GM10266 (cell line): ENCODE measurements around the gene ELOVL3.
"Not testable (repeated sequence)": the region's sequence is repeated elsewhere in the genome, so short reads cannot be mapped to it uniquely, and the experiment has no call there.

Experiments
- DNase-seq: peaks from one replicate; pipeline ENCODE4 v3.0.0; 2012; ENCODE audit errors: extremely low spot score
- TF ChIP-seq, protein P1 (sequence below): IDR thresholded peaks from 2 replicates; pipeline ENCODE4 v1.5.1; 2012; ENCODE audit warnings: mild to moderate bottlenecking, low read depth; ENCODE audit not compliant: control insufficient read depth, insufficient read depth; ENCODE audit errors: missing control alignments

ELOVL3 gene

DNA sequence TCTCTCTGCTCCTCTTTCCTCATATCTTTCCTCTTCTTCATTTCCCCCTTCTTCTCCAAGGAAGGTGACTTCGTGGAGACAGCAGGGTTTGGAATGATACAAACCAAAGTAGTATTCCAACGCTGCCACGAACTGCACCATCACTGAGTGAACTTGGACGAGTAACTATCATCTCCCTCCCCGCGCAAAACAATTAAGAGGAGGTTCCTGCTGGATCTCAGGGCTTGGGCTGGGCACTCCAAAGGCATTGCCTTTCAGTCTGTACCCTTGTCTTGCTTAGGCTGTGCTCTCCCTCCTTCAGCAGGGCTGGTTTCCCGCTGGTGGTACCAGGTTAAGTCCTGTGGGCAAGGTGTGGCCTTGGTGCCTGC lies 16.0 kb downstream of the ELOVL3 start:
- TF ChIP-seq, protein P1, sequence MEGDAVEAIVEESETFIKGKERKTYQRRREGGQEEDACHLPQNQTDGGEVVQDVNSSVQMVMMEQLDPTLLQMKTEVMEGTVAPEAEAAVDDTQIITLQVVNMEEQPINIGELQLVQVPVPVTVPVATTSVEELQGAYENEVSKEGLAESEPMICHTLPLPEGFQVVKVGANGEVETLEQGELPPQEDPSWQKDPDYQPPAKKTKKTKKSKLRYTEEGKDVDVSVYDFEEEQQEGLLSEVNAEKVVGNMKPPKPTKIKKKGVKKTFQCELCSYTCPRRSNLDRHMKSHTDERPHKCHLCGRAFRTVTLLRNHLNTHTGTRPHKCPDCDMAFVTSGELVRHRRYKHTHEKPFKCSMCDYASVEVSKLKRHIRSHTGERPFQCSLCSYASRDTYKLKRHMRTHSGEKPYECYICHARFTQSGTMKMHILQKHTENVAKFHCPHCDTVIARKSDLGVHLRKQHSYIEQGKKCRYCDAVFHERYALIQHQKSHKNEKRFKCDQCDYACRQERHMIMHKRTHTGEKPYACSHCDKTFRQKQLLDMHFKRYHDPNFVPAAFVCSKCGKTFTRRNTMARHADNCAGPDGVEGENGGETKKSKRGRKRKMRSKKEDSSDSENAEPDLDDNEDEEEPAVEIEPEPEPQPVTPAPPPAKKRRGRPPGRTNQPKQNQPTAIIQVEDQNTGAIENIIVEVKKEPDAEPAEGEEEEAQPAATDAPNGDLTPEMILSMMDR, result no peak
- DNase-seq, result no peak

DNA sequence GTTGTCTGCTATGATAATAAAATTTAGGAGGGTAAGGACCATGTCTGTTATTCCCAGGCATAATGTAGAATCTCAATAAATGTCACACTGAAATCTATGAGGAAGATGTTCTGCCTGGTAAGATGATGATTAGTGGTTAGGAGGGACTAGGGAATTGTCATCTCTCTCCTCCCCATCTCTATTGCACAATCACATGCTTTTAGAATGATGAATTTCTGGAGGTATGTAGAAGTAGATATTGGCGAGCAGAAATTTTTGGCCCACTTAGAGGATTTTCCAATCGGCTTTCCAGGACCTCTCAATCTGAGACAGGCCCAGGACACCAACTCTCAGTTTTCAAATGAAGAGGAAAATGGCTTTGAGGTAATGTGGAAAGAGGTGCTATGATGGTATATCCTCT lies 17.2 kb downstream of the ELOVL3 start:
- TF ChIP-seq, protein P1, result no peak

DNA sequence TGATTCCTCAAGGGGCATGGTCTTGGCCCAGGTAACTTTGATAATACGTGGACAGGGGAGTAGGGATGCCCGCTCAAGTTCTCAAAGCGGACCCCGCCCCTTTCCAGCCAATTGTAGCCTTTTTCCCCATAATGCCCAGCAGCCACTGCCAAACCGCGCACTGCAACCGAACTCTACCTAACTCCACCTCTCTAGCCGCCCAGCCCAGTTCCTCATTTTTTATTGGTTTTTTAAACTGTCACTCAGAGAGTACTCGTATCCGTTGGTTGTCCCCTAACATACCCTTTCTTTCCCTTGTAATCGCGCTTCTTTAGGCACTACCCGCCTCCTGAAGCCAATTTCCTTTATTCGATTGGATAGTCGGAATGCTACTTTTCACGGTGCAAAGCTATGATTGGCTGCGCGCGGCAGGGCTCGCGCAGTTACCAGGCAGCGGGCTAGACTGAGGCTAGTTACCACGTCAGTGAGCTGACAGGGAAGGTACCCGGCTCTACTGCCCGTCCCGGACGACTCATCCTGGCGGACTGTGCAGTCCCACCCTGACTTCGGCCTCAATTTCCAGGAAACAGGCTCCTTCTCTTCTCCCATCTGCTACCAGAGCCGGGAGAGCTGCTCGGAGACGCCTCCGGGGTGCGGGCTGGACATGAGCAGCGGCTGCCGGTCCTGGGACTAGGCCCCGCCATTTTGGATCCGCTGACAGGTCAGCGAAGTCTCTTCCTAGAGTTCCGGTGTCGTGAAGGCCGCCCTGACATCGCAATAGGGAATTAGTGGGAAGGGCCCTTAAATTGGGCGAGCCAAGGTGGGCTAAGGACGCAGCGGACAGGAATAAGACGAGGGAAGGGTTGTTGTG lies 19.2 kb downstream of the ELOVL3 start, which contains the start of gene GBF1:
Gene GBF1 (plus strand): TSS at position 451 of the 850 bp plus-strand sequence. CDS start 13,407 bp downstream, outside the sequence.
- TF ChIP-seq, protein P1, result no peak
- DNase-seq, result peak; percentile 97

More for the DNA sequence above, 17.2 kb downstream of the ELOVL3 start:
- no peak for DNase-seq

DNA sequence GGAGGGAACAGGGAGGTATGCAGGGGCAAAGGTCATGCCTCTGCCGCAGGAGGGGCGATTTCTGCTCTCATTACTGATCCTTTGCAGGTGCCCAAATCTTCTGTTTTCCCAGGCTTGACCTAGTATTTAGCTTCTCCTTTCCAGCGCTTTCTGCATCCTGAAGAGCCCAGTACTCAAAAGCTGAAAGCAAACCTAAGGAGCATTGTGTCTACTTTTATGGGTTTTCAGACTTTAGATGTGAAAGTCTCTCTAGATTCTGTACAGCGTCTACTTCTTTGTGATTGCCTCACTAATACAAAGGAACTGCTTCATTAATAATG lies 19.8 kb downstream of the ELOVL3 start:
- TF ChIP-seq, protein P1, result no peak
- no peak for DNase-seq

DNA sequence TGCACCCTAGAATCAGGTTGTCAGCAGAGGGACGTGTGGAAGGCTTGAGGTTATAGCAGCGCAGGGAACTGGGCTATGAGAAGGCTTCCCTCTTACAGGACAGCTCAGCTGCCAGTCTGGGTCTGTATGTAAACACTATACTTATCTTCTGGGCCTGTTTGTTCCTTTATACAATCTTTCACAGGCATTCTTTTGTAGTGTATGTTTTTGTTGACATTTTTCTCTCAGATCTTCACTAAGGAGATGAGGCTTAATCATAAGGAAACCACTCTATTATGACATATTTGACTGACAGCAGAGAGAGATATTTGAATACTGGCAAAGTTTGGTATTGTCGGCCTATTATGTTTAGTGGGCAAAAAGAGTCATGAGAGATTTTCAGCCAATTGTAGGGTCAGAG lies 20.2 kb downstream of the ELOVL3 start:
- DNase-seq, result no peak
- TF ChIP-seq, protein P1, result no peak

DNA sequence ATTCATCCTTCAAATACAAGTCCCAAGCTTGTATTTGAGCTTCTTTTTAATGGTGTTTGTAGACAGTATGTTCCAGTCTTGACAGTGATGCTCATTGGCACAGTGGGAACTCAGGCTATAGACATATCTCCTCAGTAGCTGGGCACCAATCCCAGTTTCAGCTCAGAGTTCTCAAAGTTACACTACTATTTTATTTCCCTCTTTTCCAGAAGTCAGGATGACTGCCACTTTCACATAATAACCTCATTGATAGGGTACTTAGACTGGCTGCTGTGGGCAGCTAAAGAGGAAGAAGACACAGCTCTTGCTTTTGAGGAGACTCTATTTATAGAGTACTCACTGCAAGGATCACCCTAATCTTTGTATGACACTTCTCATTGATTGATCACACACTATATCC lies 21.6 kb downstream of the ELOVL3 start:
- TF ChIP-seq, protein P1, result no peak
- DNase-seq, result no peak

DNA sequence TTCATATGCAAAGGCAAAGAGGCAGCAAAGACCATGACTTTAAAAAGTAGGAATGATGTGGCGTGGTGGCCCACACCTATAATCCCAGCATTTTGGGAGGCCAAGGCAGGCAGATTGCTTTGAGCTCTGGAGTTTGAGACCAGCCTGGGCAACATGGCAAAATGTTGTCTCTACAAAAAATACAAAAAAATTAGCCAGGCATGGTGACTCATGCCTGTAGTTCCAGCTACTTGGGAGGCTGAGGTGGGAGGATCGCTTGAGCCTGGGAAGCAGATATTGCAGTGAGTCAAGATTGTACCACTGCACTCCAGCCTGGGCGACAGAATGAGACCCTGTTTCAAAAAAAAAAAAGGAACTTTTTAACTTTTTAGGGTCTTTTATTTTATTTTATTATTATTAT lies 26.4 kb downstream of the ELOVL3 start:
- not testable (repeated sequence) for DNase-seq
